Sciatic nerve (tissue), 2 donors: ENCODE data around the gene CUL5. TPM values are rescaled to one million over a fixed set of nuclear protein-coding genes. Genes with fewer than 3 reads are reported as not detected.

Experiments used
- ATAC-seq: fragments of 200-7000 bp; cut with Tn5 transposase; one replicate; pipeline ENCODE4 v1.9.1; 2020; ENCODE audit warnings: mild to moderate bottlenecking, moderate library complexity
- DNase-seq: peaks from one replicate; pipeline ENCODE4 v3.0.0-alpha.2; 2020; ENCODE audit warnings: low spot score
- intact Hi-C: fragments of 100-400 bp; cut with DNase I; formaldehyde crosslinking; loops from one replicate; pipeline ENCODE4 v1.14.2; 2022
- total RNA-seq: library from RNA; stranded (reverse); fragmentation: NEBNext Ultra II Directional; extraction: Animal tissue kit (Norgen Biotek cat#: 25700); gene quantifications from one replicate; pipeline ENCODE4 v1.2.1, GENCODE V29; 2021
- donor health status: DM: no; HTN: no; CAD: no.
- donor health status: DM: no; HTN: no; CAD: no.

The CUL5 gene
- 41.5 TPM for total RNA-seq

GRCh38 chr11:108008656-108009496, at the start of gene CUL5:
Gene CUL5, plus strand, starts transcription at chr11:108008898. Its CDS starts 451 bp downstream, at chr11:108009349.
- DNase-seq: peak; percentile 97
- peak; percentile 99 for ATAC-seq
- intact Hi-C loops: no loop called here

GRCh38 chr11:107961480-107961879, 47.2 kb upstream of the CUL5 start:
- intact Hi-C loops: no loop called here
- DNase-seq (no peak), ATAC-seq (no peak)

- ATAC-seq (no peak), DNase-seq (no peak)
- intact Hi-C loops: no loop called here
Observed at GRCh38 chr11:107962181-107962580, 46.5 kb upstream of the CUL5 start.

- intact Hi-C loops: no loop called here
- ATAC-seq (no peak), DNase-seq (no peak)
Observed at GRCh38 chr11:107963091-107963490, 45.6 kb upstream of the CUL5 start.

- ATAC-seq (no peak), DNase-seq (no peak)
- intact Hi-C loops: no loop called here
Observed at GRCh38 chr11:107969219-107969618, 39.5 kb upstream of the CUL5 start.

GRCh38 chr11:107970049-107970448, 38.6 kb upstream of the CUL5 start:
- intact Hi-C loops: no loop called here
- no peak for ATAC-seq
- DNase-seq: no peak

- intact Hi-C loops: no loop called here
- DNase-seq: no peak
- no peak for ATAC-seq
Observed at GRCh38 chr11:107973641-107974040, 35.1 kb upstream of the CUL5 start.

GRCh38 chr11:107988397-107989158, 20.1 kb upstream of the CUL5 start:
- no peak for ATAC-seq
- DNase-seq: no peak
- intact Hi-C loops: no loop called here

- intact Hi-C loops: no loop called here
- DNase-seq (no peak), ATAC-seq (no peak)
Observed at GRCh38 chr11:107991868-107992414, 16.8 kb upstream of the CUL5 start.

GRCh38 chr11:107996006-107996776, 12.5 kb upstream of the CUL5 start:
- intact Hi-C loops: no loop called here
- DNase-seq (no peak), ATAC-seq (no peak)

GRCh38 chr11:107998761-107999160, 9.9 kb upstream of the CUL5 start:
- no peak for ATAC-seq
- DNase-seq: no peak
- intact Hi-C loops: no loop called here

GRCh38 chr11:107999759-108000455, 8.8 kb upstream of the CUL5 start:
- intact Hi-C loops: no loop called here
- no peak for ATAC-seq
- no peak for DNase-seq

- DNase-seq (no peak), ATAC-seq (no peak)
- intact Hi-C loops: no loop called here
Observed at GRCh38 chr11:108002476-108002875, 6.2 kb upstream of the CUL5 start.

GRCh38 chr11:108003623-108004022, 5.1 kb upstream of the CUL5 start:
- DNase-seq (no peak), ATAC-seq (no peak)
- intact Hi-C loops: no loop called here

GRCh38 chr11:108007819-108008218, 879 bp upstream of the CUL5 start:
- intact Hi-C loops: no loop called here
- ATAC-seq (no peak), DNase-seq (no peak)

- DNase-seq: no peak
- intact Hi-C loops: no loop called here
- peak; percentile 29 for ATAC-seq
Observed at GRCh38 chr11:108009497-108010370, 1.0 kb downstream of the CUL5 start.

- intact Hi-C loops: no loop called here
- ATAC-seq (no peak), DNase-seq (no peak)
Observed at GRCh38 chr11:108012139-108012725, 3.5 kb downstream of the CUL5 start.
